IMR-90 (cell line): Measurements from ENCODE around the gene PLA2G12B.

Source experiments
- BHLHE40 ChIP-seq: fragments of 150-350 bp; IDR thresholded peaks from 2 replicates; pipeline ENCODE4 v1.6.1; 2016; ENCODE audit warnings: mild to moderate bottlenecking, low read depth, low read length
- CHD1 ChIP-seq: IDR thresholded peaks from 2 replicates; pipeline ENCODE4 v1.6.1; 2012; ENCODE audit warnings: low read depth, low read length, improper control_type of control experiment
- CTCF ChIP-seq: conservative IDR thresholded peaks from 2 replicates; pipeline ENCODE4 v1.5.1; 2012; ENCODE audit warnings: mild to moderate bottlenecking, low read depth, low read length, improper control_type of control experiment
- MAFK ChIP-seq: IDR thresholded peaks from 2 replicates; pipeline ENCODE4 v1.6.1; 2012; ENCODE audit warnings: low read depth, low read length, improper control_type of control experiment
- MXI1 ChIP-seq: IDR thresholded peaks from 2 replicates; pipeline ENCODE4 v1.6.1; 2012; ENCODE audit warnings: low read depth, mild to moderate bottlenecking, low read length, moderate library complexity, borderline replicate concordance
- POLR2A ChIP-seq: IDR thresholded peaks from 2 replicates; pipeline ENCODE4 v1.6.1; 2012; ENCODE audit warnings: mild to moderate bottlenecking, low read depth, low read length
- RAD21 ChIP-seq: IDR thresholded peaks from 2 replicates; pipeline ENCODE4 v1.6.1; 2012; ENCODE audit warnings: low read length, improper control_type of control experiment
- RCOR1 ChIP-seq: IDR thresholded peaks from 2 replicates; pipeline ENCODE4 v1.6.1; 2012; ENCODE audit warnings: mild to moderate bottlenecking, low read length, improper control_type of control experiment; ENCODE audit not compliant: insufficient replicate concordance
- SMC3 ChIP-seq: fragments of 150-350 bp; IDR thresholded peaks from 2 replicates; pipeline ENCODE4 v1.6.1; 2016; ENCODE audit warnings: low read depth, mild to moderate bottlenecking, antibody characterized with exemption, low read length, moderate library complexity
- TF ChIP-seq, protein P1 (sequence below): fragments of 150-350 bp; IDR thresholded peaks from 2 replicates; pipeline ENCODE4 v1.6.1; 2016; ENCODE audit warnings: low read depth, mild to moderate bottlenecking, low read length, moderate library complexity, borderline replicate concordance
- TF ChIP-seq, protein P2 (sequence below): fragments of 150-350 bp; IDR thresholded peaks from 2 replicates; pipeline ENCODE4 v1.6.1; 2017; ENCODE audit warnings: mild to moderate bottlenecking, antibody characterized with exemption, low read length, low read depth

DNA sequence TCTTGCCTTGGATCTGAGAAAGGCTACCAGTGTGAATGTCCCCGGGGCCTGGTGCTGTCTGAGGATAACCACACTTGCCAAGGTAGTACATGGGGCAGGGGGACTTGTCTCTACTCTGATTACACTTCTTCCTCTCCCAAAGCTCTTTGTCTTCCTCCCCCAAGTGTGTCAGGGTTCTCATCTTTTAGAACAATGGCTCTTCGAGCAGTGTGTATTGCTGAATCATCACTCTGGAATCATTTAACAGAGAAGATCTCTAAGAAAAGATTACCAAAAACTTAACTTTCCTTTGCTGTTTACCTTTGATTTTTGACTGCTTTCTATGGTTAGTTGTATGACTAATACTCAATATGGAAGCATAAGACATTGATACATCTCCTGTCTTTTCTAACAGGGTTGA, 42.8 kb downstream of the PLA2G12B start:
- TF ChIP-seq CTCF (no peak), RAD21 (no peak), POLR2A (no peak), RCOR1 (no peak), MAFK (peak; percentile 73), SMC3 (no peak), MXI1 (no peak), CHD1 (no peak), BHLHE40 (no peak)
- TF ChIP-seq, protein P1, sequence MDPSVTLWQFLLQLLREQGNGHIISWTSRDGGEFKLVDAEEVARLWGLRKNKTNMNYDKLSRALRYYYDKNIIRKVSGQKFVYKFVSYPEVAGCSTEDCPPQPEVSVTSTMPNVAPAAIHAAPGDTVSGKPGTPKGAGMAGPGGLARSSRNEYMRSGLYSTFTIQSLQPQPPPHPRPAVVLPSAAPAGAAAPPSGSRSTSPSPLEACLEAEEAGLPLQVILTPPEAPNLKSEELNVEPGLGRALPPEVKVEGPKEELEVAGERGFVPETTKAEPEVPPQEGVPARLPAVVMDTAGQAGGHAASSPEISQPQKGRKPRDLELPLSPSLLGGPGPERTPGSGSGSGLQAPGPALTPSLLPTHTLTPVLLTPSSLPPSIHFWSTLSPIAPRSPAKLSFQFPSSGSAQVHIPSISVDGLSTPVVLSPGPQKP = no peak
- TF ChIP-seq, protein P2, sequence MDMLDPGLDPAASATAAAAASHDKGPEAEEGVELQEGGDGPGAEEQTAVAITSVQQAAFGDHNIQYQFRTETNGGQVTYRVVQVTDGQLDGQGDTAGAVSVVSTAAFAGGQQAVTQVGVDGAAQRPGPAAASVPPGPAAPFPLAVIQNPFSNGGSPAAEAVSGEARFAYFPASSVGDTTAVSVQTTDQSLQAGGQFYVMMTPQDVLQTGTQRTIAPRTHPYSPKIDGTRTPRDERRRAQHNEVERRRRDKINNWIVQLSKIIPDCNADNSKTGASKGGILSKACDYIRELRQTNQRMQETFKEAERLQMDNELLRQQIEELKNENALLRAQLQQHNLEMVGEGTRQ = no peak
